ENCODE measurements around the gene NEK9.

- TF ChIP-seq GATA3 (IDR thresholded peaks at IDR 0.05; ENCODE audit: low read depth, low read length) (no peak), GATA2 (IDR thresholded peaks at IDR 0.05; ENCODE audit: low read depth, low read length) (no peak)
Observed at GRCh38 chr14:75079521-75079920, 47.3 kb downstream of the NEK9 start.

All from SH-SY5Y (cell line).